Astrocyte (in vitro differentiated cells and primary cell): ENCODE data around the gene TPM4. TPM values are rescaled to one million over a fixed set of nuclear protein-coding genes. Genes with fewer than 3 reads are reported as not detected.

Experiments used
- DNase-seq: peaks from one replicate; pipeline ENCODE4 v3.0.0-alpha.2; 2010; ENCODE audit warnings: low read depth
- FAIRE-seq: peaks from 2 replicates; lab custom pipeline; 2011; peaks lifted over from hg19 to GRCh38; lab: Jason Lieb, UNC
- H2AFZ ChIP-seq: 2 replicates; pipeline ENCODE4 v1.6.0; 2012; ENCODE audit warnings: low read depth, low read length, inconsistent platforms
- H3K27ac ChIP-seq: 2 replicates; pipeline ENCODE4 v1.5.1; 2011; ENCODE audit warnings: low read depth, low read length, inconsistent platforms
- H3K27me3 ChIP-seq: 2 replicates; pipeline ENCODE4 v1.6.0; 2011; ENCODE audit warnings: low read length, inconsistent platforms; ENCODE audit not compliant: insufficient read depth
- H3K36me3 ChIP-seq: 2 replicates; pipeline ENCODE4 v1.5.1; 2011; ENCODE audit warnings: low read length, inconsistent platforms; ENCODE audit not compliant: insufficient read depth
- H3K4me1 ChIP-seq: 2 replicates; pipeline ENCODE4 v1.5.1; 2011; ENCODE audit warnings: low read length, inconsistent platforms; ENCODE audit not compliant: insufficient read depth
- H3K4me2 ChIP-seq: 2 replicates; pipeline ENCODE4 v1.6.0; 2012; ENCODE audit warnings: low read length, inconsistent platforms
- H3K4me3 ChIP-seq: 2 replicates; pipeline ENCODE4 v1.5.1; 2011; ENCODE audit warnings: low read depth, mild to moderate bottlenecking, low read length, inconsistent platforms; ENCODE audit not compliant: insufficient read depth
- H3K79me2 ChIP-seq: 2 replicates; pipeline ENCODE4 v1.6.0; 2012; ENCODE audit warnings: mild to moderate bottlenecking, low read length, inconsistent platforms; ENCODE audit not compliant: insufficient read depth
- H3K9ac ChIP-seq: 2 replicates; pipeline ENCODE4 v1.6.0; 2012; ENCODE audit warnings: mild to moderate bottlenecking, low read length, inconsistent platforms
- H3K9me3 ChIP-seq: 2 replicates; pipeline ENCODE4 v1.5.1; 2012; ENCODE audit warnings: low read depth, mild to moderate bottlenecking, low read length, inconsistent platforms; ENCODE audit not compliant: insufficient read depth
- H4K20me1 ChIP-seq: 2 replicates; pipeline ENCODE4 v1.6.0; 2012; ENCODE audit warnings: low read length, inconsistent platforms; ENCODE audit not compliant: insufficient read depth
- H3K27ac Mint-ChIP-seq: one replicate; pipeline ENCODE4 v1.8.0; 2021; ENCODE audit warnings: mild to moderate bottlenecking, mixed read lengths; ENCODE audit not compliant: unreplicated experiment
- H3K27me3 Mint-ChIP-seq: one replicate; pipeline ENCODE4 v1.8.0; 2021; ENCODE audit warnings: low read depth, mixed read lengths; ENCODE audit not compliant: unreplicated experiment
- H3K36me3 Mint-ChIP-seq: one replicate; pipeline ENCODE4 v1.8.0; 2021; ENCODE audit warnings: low read depth, mixed read lengths; ENCODE audit not compliant: unreplicated experiment
- H3K4me1 Mint-ChIP-seq: one replicate; pipeline ENCODE4 v1.8.0; 2021; ENCODE audit warnings: low read depth, mixed read lengths; ENCODE audit not compliant: unreplicated experiment
- H3K4me3 Mint-ChIP-seq: one replicate; pipeline ENCODE4 v1.8.0; 2021; ENCODE audit warnings: mild to moderate bottlenecking, moderate library complexity, mixed read lengths; ENCODE audit not compliant: unreplicated experiment
- H3K9me3 Mint-ChIP-seq: one replicate; pipeline ENCODE4 v1.8.0; 2021; ENCODE audit warnings: mild to moderate bottlenecking, mixed read lengths; ENCODE audit not compliant: unreplicated experiment
- CTCF ChIP-seq: IDR thresholded peaks from 2 replicates; pipeline ENCODE4 v1.5.1; 2011; ENCODE audit warnings: low read depth, mild to moderate bottlenecking, inconsistent platforms, low read length, moderate library complexity; ENCODE audit not compliant: insufficient read depth
- EZH2 ChIP-seq: IDR thresholded peaks from 2 replicates; pipeline ENCODE4 v1.6.1; 2012; ENCODE audit warnings: mild to moderate bottlenecking, low read length, inconsistent platforms; ENCODE audit not compliant: insufficient read depth
- total RNA-seq: library from RNA; stranded (reverse); gene quantifications from 2 replicates; pipeline ENCODE4 v1.2.1, GENCODE V29; 2021

The TPM4 gene
- total RNA-seq, 1 donor from 2014 or later: 811 TPM

DNA sequence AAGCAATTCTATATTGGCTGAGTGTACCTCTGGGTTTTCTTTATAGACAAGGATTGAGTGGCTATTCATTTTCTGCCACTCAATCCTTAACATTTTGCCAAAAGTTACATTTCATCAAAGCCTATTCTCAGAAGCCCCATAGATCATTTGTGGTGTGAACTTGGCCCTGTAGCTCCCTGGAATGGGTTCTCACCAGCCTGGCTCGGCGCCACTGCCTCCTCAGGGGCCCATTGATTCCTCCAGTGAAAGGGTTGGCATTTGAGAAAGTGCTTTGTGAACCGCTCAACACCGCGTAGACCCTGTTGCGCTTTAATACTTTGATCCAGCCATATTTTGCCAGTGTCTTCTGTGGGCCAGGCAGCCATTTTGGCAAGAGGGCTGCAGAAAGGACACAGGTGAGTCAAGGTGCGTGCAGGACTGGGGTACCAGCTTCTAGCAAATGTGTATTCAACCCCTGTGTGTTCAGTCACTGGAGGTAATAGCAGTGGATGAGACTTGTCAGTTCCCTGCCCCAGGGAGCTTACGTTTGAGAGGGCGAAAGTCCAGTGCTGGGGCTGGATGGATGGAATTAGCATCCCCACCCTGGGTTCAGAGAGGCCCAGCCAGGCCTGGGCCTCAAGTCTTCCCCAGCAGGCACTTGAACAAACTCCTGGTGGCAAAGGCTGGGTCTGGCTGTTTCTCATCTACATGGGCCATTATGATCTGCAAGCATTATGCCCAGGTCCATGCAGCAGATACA, 39.2 kb downstream of the TPM4 start:
- Histone ChIP-seq H3K9ac (no peak overlapping the region), H3K79me2 (peaks cover 58% of the 10 kb centered on the region)

GRCh38 chr19:16116067-16116466, 39.8 kb downstream of the TPM4 start:
- no peak overlapping the region for H2AFZ ChIP-seq
- TF ChIP-seq CTCF: no peak
- peaks cover 10% of the 10 kb centered on the region for H3K4me1 Mint-ChIP-seq
- H3K4me1 ChIP-seq: peaks cover 8% of the 10 kb centered on the region
- H3K9ac ChIP-seq: no peak overlapping the region
- H3K27me3 ChIP-seq: no peaks in the 10 kb centered on the region
- no peak overlapping the region for H3K27ac ChIP-seq
- no peak overlapping the region for H3K4me2 ChIP-seq
- peaks cover 51% of the 10 kb centered on the region for H4K20me1 ChIP-seq
- DNase-seq (no peak), FAIRE-seq (no peak)
- H3K4me3 ChIP-seq: no peak overlapping the region
- H3K36me3 Mint-ChIP-seq: peaks cover 5% of the 10 kb centered on the region
- no peaks in the 10 kb centered on the region for H3K27me3 Mint-ChIP-seq
- H3K9me3 Mint-ChIP-seq: no peaks in the 10 kb centered on the region
- H3K27ac Mint-ChIP-seq: no peak overlapping the region
- H3K36me3 ChIP-seq: peaks cover 7% of the 10 kb centered on the region
- peaks cover 58% of the 10 kb centered on the region for H3K79me2 ChIP-seq
- H3K9me3 ChIP-seq: no peaks in the 10 kb centered on the region
- H3K4me3 Mint-ChIP-seq: no peak overlapping the region

More for the DNA sequence above, 39.2 kb downstream of the TPM4 start:
- H3K4me3 ChIP-seq: no peak overlapping the region
- FAIRE-seq (no peak), DNase-seq (no peak)
- H3K4me3 Mint-ChIP-seq: no peak overlapping the region
- no peaks in the 10 kb centered on the region for H3K27me3 ChIP-seq
- no peak overlapping the region for H2AFZ ChIP-seq
- peaks cover 5% of the 10 kb centered on the region for H3K36me3 Mint-ChIP-seq
- H3K4me1 ChIP-seq: peaks cover 8% of the 10 kb centered on the region
- no peak overlapping the region for H3K4me2 ChIP-seq
- H3K27me3 Mint-ChIP-seq: no peaks in the 10 kb centered on the region
- H3K36me3 ChIP-seq: peaks cover 6% of the 10 kb centered on the region
- TF ChIP-seq EZH2 (no peak), CTCF (no peak)
- H3K27ac ChIP-seq: no peak overlapping the region
- no peaks in the 10 kb centered on the region for H3K9me3 ChIP-seq
- no peak overlapping the region for H3K27ac Mint-ChIP-seq
- peaks cover 11% of the 10 kb centered on the region for H3K4me1 Mint-ChIP-seq
- peaks cover 51% of the 10 kb centered on the region for H4K20me1 ChIP-seq
- no peaks in the 10 kb centered on the region for H3K9me3 Mint-ChIP-seq

GRCh38 chr19:16117594-16118033, 41.3 kb downstream of the TPM4 start:
- no peak overlapping the region for H3K9ac ChIP-seq
- H3K9me3 ChIP-seq: no peaks in the 10 kb centered on the region
- no peak overlapping the region for H2AFZ ChIP-seq
- H3K4me1 Mint-ChIP-seq: peaks cover 7% of the 10 kb centered on the region
- no peak overlapping the region for H3K4me2 ChIP-seq
- H3K4me3 Mint-ChIP-seq: no peak overlapping the region
- H3K4me3 ChIP-seq: no peak overlapping the region
- H4K20me1 ChIP-seq: peaks cover 46% of the 10 kb centered on the region
- H3K4me1 ChIP-seq: peaks cover 3% of the 10 kb centered on the region
- no peak for TF ChIP-seq CTCF
- TF ChIP-seq EZH2: no peak
- no peaks in the 10 kb centered on the region for H3K27me3 Mint-ChIP-seq
- H3K36me3 ChIP-seq: peaks cover 12% of the 10 kb centered on the region
- FAIRE-seq (no peak), DNase-seq (no peak)
- H3K27me3 ChIP-seq: no peaks in the 10 kb centered on the region
- no peaks in the 10 kb centered on the region for H3K9me3 Mint-ChIP-seq
- H3K79me2 ChIP-seq: peaks cover 48% of the 10 kb centered on the region
- no peak overlapping the region for H3K27ac ChIP-seq
- H3K27ac Mint-ChIP-seq: no peak overlapping the region
- peaks cover 12% of the 10 kb centered on the region for H3K36me3 Mint-ChIP-seq
